ENCODE measurements around the gene NAP1L2.
"Not testable (repeated sequence)": the region's sequence is repeated elsewhere in the genome, so short reads cannot be mapped to it uniquely, and the experiment has no call there.

Gene NAP1L2, protein sequence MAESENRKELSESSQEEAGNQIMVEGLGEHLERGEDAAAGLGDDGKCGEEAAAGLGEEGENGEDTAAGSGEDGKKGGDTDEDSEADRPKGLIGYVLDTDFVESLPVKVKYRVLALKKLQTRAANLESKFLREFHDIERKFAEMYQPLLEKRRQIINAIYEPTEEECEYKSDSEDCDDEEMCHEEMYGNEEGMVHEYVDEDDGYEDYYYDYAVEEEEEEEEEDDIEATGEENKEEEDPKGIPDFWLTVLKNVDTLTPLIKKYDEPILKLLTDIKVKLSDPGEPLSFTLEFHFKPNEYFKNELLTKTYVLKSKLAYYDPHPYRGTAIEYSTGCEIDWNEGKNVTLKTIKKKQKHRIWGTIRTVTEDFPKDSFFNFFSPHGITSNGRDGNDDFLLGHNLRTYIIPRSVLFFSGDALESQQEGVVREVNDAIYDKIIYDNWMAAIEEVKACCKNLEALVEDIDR

DNA sequence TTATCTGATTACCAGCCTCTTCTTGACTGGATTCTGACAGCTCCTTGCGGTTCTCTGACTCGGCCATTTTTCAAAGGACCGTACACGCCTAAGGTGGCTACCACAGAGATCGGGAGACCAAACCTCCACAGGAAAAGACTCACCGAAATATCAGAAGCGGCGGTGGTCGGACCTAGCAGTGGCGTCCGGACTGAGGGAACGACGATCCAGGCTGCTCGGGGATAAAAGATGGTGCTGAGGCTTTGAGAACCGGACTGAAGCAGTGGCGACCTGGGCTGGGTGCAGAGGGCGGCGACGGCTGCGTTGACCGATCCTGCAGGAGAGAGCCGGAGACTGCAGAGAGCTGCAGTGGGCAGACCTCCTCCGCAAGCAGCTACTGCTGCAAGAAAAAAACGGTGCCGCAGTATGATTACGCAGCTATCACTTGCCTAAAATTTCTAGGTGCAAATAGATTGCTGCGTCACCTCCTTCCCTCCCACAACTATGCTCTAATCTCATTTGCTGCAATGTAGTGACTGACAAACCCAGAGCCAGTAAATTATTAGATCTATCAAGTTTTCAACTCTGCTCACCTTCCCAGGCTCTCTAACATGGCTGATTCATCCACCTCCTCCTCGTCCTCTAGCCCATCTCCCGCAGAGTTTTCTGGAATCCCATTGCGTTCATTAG is at the start of gene NAP1L2:
Gene NAP1L2, minus strand, starts transcription at position 426 of the 669 bp plus-strand sequence. Its CDS starts 359 bp downstream, at position 67.
- DNase-seq (ENCODE audit: low read depth in 3 of 3): peak in 2 of 3 experiments; percentile 8 to 13

DNA sequence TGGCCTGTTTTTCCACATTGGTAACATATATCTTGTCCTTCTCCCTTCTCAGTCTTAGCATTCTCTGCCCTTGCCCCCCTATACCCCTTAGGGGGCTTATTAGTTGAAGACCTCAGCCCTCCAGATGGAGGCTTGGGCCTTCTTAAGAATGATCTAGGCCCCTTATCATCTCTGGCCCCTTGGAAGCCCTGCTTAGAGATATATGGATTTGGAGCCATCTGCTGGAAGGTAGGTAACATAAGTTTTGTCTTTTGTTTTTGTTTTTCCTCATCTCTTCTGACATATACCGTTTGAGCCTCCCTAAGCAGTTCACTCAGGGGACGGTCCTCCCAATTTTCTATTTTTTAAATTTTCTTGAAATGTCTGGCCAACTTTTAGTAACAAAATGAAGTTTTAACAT is 48.3 kb upstream of the NAP1L2 start:
- no peak for DNase-seq (ENCODE audit: low read depth in 3 of 3)

DNA sequence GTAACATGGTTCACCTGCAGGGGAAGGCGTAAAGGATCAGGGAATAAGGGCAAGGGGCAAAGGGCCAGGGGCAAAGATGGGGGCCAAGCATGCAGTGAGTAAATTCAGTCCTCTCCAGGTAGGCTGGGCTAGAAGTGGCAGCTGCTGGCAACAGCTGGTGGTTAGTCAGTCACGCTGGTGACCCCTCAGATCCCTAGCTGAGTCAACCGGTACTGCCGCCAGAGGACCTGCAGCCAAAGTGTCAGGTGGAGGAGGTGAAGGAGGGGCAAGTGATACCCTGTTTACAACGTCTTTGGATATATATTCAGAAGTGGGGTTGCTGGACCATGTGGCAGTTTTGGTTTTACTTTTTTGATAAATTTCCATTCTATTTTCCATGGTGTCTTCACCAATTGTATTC is 24.6 kb upstream of the NAP1L2 start:
- DNase-seq (ENCODE audit: low read depth in 3 of 3): no peak

DNA sequence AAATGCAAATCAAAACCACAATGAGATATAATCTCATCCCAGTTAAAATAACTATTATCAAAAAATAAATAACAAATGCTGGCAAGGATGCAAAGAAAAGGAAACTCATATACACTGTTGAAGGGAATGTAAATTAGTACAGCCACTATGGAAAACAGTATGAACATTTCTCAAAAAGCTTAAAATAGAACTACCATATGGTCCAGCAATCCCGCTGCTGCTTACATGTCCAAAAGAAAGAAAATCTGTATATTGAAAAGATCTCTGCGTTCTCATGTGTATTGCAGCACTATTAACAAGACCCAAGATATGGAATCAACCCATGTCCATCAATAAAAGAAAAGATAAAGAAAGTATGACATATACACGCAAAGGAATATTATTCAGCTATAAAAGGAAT is 3.0 kb upstream of the NAP1L2 start:
- no peak for DNase-seq (ENCODE audit: low read depth in 3 of 3)

DNA sequence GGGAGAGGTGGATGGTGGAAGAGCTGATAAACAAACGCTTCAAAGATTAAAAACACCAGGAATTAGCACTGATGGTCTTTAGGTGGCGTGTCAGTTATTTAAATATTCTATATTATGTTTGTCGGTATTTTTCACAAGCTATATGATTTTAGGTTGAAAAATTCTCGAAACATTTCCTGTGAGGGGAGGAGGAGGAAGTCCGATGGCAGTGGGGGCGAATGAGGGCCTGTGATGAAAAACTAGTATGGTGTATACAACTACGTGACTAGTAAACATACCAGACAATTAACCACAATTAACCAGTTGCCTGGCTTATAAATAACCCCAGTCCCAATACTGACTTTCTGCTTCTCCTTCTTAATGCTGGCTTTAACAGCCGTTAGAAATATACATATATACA is 595 bp upstream of the NAP1L2 start:
- DNase-seq (ENCODE audit: low read depth in 3 of 3): no peak

DNA sequence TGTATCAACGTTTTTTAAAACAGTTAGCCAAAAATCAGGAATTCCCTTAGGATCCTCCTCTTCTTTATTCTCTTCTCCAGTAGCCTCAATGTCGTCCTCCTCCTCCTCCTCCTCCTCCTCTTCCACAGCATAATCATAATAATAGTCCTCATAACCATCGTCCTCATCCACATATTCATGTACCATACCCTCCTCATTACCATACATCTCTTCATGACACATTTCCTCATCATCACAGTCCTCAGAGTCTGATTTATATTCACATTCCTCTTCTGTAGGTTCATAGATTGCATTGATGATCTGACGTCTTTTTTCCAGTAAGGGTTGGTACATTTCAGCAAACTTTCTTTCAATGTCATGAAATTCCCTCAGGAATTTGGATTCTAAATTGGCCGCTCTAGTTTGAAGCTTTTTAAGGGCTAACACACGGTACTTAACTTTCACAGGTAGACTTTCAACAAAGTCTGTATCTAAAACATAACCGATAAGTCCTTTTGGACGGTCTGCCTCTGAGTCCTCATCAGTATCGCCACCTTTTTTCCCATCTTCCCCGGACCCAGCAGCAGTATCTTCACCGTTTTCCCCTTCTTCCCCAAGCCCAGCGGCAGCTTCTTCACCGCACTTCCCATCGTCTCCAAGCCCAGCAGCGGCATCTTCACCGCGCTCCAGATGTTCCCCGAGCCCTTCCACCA is 771 bp downstream of the NAP1L2 start:
- DNase-seq (ENCODE audit: low read depth in 3 of 3): no peak

DNA sequence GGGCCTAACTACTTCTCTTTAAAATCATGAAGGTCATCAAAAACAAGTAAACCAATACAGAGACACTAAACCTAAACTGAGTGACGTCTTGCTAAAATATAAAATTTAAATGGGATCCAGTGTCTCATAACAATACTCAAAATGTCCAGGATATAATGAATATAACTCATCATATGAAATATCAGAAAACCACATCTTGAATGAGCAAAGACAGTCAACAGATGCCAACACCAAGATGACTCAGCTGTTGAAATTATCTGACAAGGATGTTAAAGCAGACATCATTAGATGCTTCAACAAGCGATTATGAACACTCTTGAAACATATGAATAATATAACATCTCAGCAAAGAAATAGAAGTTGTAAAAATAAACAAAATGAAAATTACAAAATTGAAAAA is 8.3 kb downstream of the NAP1L2 start:
- no peak for DNase-seq (ENCODE audit: low read depth in 3 of 3)

DNA sequence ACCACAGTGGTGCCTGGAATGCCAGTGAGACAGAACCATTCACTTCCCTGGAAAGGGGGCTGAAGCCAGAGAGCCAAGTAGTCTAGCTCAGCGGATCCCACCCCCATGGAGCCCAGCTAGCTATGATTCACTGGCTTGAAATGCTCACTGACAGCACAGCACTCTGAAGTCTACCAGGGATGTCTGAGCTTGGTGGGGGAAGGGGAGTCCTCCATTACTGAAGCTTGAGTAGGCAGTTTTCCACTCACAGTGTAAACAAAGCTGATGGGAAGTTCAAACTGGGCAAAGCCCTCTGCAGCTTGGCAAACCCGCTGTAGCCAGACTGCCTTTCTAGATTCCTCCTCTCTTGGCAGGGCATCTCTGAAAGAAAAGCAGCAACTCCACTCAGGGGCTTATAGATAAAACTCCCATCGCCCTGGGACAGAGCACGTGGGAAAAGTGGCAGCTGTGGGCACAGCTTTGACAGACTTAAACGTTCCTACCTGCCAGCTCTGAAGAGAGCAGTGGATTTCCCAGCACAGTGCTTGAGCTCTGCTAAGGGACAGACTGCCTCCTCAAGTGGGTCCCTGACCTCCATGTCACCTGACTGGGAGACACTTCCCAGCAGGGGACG is 32.0 kb downstream of the NAP1L2 start:
- no peak for DNase-seq (ENCODE audit: low read depth in 3 of 3)

DNA sequence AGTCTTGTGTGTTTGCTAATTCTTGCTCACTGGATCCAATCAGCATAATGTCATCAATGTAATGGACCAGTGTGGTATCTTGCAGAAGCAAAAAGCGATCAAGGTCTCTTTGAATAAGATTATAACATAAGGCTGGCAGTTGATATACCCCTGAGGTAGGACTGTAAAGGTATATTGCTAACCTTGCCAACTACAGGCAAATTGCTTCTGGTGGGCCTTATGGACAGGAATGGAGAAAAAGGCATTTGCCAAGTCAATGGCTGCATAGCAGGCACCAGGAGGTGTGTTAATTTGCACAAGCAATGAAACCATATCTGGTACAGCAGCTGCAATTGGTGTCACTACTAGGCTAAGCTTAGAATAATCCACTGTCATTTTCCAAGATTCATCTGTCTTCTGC is 45.7 kb downstream of the NAP1L2 start:
- not testable (repeated sequence) for DNase-seq (ENCODE audit: low read depth in 3 of 3)

All from stimulated activated CD4-positive, alpha-beta T cell treated with anti-CD3 and anti-CD28 coated beads, TNF-alpha, amount 100 ng/mL, for 4 hours (primary cell).